Activated CD8-positive, alpha-beta memory T cell treated with anti-CD3 and anti-CD28 coated beads, Interleukin-2, amount 50 U/mL, for 1 hour (primary cell): ENCODE data around the gene UBFD1.
"Not testable (repeated sequence)": the region's sequence is repeated elsewhere in the genome, so short reads cannot be mapped to it uniquely, and the experiment has no call there.

Experiments
- DNase-seq: peaks from one replicate; pipeline ENCODE4 v3.0.0-alpha.2; 2020; ENCODE audit errors: extremely low read depth

The UBFD1 gene

DNA sequence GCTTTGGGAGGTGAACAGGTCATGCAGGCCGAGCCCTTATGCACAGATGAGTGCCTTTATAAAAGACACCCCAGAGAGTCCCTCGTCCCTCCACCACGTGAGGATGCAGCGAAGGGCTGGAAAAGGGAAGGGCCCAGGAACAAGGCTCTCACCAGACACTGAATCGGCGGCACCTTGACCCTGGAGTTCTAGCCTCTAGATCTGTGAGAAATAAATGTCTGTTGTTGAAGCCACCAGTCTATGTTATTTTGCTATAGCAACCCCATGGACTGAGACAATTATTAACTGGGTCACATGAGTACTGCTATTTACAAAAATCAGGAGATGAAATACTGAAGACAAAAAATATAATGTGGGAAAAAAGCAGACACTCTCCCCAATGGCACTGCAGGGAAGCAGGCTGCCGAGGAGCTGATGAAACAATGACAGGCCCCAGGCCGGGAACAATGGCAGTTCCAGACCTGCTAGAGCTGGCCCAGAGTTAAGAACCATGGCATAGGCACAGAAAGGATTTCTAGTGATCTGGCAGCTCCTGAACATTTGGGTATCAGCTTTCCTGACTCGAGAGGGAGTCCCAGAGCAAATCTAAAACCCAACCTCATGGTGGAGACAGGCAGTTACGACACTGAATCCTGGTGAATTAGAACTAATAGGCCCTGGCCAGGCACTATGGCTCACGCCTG lies 29.4 kb upstream of the UBFD1 start:
- no peak for DNase-seq

DNA sequence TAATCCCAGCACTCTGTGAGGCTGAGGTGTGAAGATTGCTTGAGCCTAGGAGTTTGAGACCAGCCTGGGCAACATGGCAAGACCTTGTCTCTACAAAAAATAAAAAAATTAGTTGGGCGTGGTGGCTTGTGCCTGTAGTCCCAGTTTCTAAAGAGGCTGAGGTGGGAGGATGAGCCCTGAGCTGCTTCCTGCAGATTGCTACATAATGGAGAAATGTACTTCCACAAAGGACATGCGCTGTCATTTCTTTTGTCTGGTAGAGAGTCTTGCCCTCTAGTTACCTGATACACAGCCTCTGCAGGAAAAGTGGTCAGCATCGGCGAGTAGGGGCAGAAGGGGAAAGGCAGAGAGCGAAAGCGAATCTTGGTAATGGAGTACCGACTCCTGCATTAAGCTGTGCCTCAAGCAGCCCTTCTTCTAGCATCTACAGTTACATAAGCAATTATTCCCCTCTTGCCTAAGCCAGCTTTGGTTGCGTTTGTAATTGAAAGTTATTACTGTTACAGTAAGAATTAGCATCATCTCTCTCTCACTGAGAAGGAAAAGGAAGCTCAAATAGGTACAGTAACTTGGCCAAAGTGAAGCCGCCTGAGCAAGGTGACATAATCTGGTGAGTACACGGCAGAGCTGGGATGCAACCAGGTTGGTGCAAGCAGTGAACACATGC lies 28.8 kb upstream of the UBFD1 start:
- no peak for DNase-seq

DNA sequence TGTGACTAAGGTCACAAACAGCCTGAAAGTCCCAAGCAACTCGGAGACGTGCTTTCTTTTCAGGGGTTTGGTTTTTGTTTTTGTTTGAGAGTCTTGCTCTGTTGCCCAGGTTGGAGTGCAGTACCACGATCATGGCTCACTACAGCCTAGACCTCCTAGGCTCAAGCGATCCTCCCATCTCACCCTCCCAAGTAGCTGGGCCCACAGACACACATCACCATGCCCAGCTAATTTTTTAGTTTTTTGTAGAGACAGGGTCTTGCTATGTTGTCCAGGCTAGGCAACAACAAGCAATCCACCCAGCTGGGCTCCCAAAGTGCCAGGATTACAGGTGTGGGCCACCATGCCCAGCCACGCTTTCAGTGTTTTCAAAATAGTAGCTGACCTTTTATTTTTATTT lies 27.5 kb upstream of the UBFD1 start:
- no peak for DNase-seq

DNA sequence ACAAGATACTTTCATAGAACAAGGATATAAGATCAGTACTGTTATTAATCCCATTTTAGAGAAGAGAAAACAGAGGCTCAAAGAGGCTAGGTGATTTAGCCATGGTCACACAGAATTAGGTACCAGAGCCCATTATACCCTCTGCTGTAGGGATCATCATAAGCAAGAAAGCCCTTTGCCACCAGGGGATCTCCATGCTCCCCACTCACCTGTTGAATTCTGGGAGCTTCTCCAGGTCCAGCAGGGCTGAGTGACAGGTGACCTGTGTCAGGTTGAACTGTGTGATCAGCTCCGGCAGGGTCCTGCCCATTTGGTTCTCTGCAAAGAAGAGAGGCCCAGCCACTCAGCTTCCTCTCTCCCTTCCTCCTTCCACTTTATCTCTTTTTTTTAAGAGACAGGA lies 25.1 kb upstream of the UBFD1 start:
- DNase-seq = no peak

DNA sequence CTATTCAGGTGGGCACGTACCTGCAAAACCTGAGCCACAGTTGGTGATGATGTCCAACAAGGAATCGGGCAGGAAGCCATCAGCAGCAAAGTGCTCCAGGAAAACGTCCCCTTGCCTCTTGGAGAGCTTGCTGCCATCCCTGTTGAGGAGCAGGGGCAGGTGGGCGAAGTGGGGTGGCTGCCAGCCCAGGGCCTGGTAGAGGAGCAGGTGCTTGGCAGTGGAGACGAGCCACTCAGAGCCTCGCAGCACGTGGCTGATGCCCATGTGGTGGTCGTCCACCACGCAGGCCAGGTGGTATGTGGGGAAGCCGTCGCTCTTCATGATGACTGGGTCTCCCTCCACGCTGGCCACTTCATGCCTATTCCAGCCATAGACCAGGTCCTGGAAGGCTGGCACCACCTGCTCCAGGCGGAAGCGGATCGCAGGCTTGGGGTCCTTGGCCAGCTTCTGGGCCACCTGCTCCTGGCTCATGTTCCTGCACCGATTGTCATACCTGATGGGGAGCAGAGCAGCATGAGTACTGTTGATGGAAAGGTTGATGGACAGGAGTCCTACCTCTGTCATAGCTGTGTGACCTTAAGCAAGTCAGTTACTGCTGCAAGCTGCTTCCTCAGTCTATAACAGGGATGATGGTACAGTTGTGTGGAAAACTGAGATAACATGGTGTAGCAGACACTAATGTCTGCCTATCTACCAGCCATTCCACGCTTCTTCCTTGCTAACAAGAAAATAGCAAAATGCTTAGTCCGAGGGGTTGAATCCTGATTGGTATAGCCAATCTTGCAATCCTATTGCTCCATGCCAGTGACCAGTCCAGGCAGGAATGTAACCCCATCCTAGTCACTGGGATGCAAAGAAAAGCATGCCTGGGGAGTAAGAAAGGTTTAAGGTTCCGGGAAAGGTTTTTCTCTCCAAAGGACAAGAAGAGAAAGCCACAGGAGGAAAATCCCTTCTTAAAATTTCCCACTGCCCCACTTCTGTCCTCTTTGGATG lies 22.4 kb upstream of the UBFD1 start:
- DNase-seq = no peak

DNA sequence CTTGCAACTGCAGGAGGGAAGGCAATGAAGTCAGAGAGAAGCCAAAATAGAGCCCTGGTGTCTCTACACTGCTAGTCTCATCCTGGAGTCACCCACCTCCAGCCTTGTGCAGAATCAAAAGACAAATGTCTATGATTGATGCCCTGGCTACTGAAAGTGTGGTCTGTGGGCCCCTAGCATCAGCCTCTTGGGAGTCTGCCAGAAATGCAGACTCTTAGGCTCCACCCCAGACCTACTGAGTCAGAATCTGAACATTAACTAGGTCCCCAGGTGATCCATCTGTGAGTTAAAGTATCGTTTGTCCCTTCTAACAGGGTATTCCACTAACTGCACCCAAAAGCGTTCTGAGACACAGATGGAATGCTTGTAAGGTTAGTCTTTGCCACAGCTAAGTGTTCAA lies 21.6 kb upstream of the UBFD1 start:
- no peak for DNase-seq

DNA sequence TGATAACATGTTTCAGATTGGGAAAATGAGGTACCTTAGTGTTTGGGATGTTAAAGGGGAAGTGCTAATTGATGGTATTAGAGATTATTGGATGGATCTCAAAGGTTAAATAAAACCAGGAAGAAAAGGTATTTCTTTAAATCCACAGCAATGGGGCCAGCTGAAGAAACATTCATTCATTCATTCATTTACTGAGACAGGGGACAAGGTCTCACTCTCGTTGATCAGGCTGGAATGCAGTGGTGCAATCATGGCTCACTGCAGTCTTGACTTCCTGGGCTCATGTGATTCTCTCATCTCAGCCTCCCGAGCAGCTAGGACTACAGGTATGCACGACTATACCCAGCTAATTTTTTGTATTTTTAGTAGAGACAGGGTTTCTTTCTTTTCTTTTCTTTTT lies 20.1 kb upstream of the UBFD1 start:
- no peak for DNase-seq

DNA sequence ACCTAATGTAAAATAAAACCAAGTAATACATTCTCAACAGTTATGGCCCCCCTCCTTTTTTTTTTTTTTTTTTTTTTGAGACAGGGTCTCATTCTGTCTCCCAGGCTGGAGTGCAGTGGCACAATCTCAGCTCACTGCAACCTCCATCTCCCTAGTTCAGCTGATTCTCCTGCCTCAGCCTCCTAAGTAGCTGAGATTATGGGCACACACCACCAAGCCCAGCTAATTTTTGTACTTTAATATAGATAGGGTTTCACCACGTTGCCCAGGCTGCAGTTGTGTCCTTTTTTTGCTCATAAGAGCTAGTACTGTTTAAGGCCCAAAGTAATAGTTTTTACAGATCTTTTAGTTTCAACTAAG lies 18.6 kb upstream of the UBFD1 start:
- DNase-seq = no peak

DNA sequence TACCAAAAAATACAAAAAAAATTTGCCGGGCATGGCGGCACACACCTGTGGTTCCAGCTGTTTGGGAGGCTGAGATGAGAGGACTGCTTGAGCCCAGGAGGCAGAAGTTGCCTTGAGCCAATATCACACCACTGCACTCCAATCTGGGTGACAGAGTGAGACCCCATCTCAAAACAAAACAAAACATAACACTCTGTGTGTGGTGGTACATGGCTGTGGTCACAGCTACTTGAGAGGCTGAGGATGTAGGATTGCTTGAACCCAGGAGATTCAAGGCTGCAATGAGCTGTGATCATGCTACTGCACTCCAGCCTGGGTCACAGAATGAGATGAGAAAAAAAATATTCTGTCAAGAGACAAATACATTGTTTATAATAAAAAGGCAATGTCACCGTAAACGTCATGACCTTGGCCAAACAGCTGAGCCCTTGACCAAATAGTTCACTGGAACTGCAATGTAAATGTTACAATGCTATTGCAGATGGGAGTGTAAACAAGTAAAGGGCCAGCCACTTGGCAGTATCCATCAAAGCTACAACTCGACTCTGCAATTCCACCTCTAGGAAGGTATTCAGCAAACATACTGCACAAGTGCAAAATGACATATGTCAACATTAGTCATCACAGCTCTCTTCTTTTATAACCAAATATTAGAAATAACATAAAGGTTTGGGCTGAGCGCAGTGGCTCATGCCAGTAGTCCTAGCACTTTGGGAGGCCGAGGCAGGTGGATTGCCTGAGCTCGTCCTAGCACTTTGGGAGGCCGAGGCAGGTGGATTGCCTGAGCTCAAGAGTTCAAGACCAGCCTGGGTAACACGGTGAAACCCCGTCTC lies 17.3 kb upstream of the UBFD1 start:
- DNase-seq = no peak

DNA sequence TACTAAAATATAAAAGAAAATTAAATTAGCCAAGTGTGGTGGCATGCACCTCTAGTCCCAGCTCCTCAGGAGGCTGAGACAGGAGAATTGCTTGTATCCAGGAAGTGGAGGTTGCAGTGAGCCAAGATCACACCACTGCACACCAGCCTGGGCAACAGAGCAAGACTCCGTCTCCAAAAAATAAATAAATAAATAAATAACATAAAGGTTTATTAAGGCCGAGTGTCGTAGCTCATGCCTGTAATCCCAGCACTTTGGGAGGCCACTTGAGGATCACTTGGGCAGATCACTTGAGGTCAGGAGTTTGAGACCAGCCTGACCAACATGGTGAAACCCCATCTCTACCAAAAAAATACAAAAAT lies 16.7 kb upstream of the UBFD1 start:
- DNase-seq = not testable (repeated sequence)

DNA sequence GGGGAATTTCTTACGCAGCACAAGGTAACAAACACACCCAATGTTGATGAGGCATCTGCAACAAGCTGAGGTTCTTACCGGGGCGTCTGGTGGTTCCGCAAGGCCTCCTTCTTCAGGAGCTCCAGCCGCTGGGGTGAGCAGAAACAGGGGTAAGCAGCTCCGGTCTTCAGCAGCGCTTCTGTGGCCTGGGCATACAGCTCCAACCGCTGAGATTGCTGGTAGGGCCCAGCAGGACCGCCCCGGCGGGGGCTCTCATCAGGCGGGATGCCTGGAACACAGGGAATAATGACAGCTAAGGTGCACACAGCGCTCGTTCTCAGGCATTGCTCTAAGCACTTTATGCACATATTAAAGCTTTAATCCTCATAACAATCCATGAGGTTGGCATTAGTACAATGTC lies 13.1 kb upstream of the UBFD1 start:
- no peak for DNase-seq

DNA sequence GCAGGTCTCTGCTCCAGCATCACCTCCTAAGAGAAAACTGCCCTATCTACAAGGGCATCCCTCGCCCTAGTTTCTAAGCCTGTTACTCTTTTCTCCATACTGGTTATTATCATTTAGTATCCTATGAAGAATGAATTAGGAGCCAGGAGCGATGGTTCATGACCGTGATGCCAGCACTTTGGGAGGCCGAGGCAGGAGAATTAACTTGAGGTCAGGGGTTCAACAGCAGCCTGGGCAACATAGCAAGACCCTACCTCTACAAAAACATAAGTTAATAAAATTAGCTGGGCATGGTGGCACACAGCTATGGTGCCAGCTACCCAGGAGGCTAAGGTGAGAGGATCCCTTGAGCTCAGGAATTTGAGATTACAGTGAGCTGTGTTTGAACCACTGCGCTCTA lies 7.6 kb upstream of the UBFD1 start:
- no peak for DNase-seq

DNA sequence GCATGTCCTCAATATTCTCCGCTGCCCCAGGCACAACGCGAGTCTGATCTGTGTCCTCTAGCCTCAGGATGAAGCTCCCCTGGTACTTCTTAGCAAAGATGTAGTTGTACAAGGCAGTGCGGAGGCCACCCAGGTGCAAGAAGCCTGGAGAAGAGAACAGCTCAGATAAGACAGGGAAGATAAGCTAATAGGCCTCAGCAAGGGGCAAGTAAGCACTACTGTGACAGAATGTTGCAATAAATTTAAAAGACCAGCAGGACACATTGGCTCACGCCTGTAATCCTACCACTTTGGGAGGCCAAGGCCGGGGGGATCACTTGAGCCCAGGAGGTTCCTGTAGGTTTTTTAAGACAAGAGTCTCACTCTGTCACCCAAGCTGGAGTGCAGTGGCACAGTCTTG lies 5.4 kb upstream of the UBFD1 start:
- DNase-seq = no peak

DNA sequence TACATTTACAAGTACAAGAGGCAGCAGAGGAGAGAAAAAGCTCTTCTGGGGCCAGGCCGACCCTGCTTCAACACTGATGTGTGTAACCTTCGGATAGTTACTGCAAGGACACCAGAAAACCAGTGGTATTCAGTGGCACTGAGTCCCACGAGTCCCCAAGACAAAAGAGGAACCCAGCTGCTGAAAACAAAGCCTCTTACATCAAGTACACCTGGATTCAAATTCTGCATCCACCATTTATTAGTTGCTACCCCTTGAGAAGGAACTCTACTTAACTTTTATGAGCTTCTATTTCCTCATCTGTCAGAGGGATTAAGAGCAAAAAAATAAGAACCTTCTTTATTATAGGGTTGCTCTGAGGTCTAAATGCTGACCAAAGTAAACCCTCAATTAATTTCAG lies 3.0 kb upstream of the UBFD1 start:
- DNase-seq = no peak

DNA sequence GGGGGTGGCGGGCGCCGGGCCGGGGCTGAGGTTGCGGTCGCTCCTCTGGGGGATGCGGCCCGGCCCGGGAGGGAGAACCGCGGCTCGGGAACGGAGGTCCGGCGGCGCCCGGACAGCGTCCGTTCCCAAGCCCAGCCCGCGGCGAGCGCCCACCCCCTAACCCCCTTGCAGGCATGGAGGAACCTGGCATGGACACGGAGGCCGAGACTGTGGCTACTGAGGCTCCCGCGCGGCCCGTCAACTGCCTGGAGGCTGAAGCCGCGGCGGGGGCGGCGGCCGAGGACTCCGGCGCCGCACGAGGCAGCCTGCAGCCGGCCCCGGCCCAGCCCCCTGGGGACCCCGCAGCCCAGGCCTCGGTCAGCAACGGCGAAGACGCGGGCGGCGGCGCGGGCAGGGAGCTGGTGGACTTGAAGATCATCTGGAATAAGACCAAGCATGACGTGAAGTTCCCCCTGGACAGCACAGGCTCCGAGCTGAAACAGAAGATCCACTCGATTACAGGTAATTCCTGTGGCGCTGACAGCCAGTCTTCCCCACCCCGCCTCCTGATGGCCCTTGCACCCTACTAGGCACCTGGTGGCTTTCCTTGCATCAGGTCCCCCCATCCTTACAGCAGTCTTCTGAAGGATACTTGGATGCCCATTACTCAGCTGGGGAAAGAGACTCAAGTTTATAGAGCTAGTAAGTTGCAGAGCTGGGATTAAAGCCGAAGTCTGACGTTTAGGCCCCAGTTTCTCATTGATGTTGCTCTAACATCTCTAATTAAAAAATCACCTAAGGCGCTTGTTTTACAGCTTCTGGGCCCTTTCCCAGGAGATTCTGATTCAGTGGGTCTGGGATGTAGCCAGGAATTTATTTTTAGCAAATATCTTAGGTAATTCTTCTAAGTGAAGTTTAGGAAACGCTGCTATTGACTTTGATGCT lies 514 bp downstream of the UBFD1 start:
- no peak for DNase-seq

DNA sequence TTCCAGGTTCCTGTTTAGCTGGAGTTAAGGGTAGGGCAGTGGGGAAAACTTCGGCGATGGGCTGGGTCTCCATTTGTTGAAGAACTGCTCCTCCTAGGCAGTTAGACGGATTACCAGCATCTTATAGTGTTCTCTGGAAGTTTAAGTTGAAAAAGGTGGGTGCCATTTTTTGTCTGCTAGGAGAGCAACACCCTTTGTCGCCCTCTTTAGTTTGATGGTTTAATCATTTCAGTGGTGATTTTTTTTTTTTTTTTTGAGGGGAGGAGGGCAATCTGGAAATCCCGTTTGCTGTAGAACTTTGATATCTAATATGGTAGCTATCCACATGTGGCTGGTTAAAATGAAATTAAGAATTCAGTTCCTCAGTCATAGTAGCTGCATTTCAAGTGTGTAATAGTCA lies 4.1 kb downstream of the UBFD1 start:
- no peak for DNase-seq

DNA sequence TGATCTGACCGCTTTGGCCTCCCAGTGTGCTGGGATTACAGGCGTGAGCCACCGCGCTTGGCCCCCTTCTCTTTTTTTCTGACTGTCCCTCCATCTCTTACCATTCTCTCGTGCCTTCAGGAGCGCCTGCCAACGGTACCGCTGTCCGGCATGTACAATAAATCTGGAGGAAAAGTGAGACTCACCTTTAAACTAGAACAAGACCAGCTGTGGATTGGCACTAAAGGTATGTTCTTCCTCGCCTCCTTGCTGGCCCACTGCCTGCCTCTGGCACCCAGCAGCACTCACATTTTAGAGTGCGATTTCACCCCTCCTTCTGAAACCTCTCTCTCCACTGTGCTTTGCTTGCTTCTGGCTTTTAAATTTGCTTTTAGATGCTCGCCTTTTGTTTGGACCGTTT lies 5.0 kb downstream of the UBFD1 start:
- no peak for DNase-seq

DNA sequence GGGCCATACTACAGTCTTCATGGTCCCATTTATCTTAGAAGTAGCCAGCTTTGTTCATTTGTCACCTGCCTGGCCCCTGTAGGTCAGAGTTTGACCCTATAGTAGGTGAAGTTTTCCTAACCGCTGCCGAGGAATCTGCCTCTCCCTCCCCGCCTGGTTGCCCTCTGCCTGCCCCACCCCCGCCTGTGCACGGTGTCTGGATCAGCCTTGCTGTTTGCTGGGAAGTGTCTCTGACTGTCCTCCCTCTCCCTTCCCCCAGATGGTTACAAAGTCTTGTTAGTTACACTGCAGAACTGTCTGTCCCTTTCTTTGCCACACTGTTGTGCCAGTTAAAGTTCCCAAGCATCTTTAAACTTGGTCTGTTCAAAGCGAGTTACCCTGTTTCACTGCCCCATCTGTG lies 5.7 kb downstream of the UBFD1 start:
- DNase-seq = no peak

DNA sequence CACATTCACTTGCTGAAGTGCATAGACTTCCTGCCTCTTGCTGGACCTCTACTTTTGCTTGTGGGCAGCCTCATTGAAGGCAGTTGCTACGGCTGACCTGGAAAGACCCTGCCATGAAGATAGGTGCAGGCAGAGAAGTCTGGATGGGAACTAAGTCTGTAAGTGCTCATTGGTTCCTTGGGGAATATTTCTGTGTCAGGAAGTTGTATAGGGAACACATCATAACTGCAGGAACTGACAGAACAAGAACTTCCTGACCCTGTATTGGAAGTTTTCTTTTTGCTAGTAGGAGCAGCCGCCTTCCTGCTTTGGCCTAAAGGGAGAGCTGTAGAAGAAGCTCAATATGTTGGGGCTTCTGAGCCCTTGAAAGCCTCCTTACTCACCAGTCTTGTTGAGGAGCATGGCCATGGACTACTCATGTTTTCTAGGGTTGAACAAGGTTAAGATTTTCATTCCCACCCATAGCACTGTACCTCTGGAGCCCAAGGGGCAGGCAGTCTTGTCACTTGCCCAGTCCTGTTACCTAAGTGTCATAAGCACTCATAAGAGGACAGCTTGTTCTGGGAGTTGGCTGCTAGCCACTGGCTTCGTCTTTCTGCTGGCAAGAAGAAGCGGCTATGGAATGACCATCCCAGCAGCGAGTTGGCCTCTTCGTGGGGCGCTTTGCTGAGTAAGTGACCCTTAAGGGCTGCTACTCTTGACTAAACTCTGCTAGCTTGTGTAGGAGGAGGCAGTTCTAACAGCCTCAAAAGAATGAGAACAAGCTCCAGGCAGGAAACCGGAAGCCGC lies 7.2 kb downstream of the UBFD1 start:
- no peak for DNase-seq

DNA sequence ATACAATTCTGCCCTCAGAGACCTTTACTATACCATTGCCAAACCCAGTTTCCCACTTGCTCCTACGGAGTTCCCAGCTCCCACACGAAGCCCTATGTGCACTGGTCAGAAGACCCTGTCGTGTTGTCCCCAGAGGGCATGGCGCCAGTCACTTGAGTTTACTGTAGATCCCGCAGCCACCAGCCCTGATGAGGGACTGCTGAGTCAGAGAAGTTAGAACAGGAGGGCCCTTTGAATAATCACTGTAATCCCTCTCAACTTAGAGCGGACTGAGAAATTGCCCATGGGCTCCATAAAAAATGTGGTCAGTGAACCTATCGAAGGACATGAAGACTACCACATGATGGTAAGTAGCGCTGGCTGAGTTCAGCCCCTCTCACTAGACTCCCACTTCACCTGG lies 9.2 kb downstream of the UBFD1 start:
- no peak for DNase-seq
